D721Med (cell line): Measurements from ENCODE around the gene EIF3L.

Experiments
- DNase-seq: peaks from one replicate; pipeline ENCODE4 v3.0.0; 2011; ENCODE audit warnings: low spot score; ENCODE audit not compliant: insufficient read length
- FAIRE-seq: peaks from 2 replicates; lab custom pipeline; 2011; peaks lifted over from hg19 to GRCh38; lab: Jason Lieb, UNC
- TF ChIP-seq, protein P1 (sequence below): IDR thresholded peaks from 2 replicates; pipeline ENCODE4 v1.5.1; 2012; ENCODE audit warnings: mild to moderate bottlenecking, control low read depth; ENCODE audit not compliant: insufficient read depth; ENCODE audit errors: missing control alignments

The EIF3L gene

GRCh38 chr22:37830093-37830842 lies 19.0 kb upstream of the EIF3L start:
- DNase-seq: no peak
- no peak for FAIRE-seq
- TF ChIP-seq, protein P1, sequence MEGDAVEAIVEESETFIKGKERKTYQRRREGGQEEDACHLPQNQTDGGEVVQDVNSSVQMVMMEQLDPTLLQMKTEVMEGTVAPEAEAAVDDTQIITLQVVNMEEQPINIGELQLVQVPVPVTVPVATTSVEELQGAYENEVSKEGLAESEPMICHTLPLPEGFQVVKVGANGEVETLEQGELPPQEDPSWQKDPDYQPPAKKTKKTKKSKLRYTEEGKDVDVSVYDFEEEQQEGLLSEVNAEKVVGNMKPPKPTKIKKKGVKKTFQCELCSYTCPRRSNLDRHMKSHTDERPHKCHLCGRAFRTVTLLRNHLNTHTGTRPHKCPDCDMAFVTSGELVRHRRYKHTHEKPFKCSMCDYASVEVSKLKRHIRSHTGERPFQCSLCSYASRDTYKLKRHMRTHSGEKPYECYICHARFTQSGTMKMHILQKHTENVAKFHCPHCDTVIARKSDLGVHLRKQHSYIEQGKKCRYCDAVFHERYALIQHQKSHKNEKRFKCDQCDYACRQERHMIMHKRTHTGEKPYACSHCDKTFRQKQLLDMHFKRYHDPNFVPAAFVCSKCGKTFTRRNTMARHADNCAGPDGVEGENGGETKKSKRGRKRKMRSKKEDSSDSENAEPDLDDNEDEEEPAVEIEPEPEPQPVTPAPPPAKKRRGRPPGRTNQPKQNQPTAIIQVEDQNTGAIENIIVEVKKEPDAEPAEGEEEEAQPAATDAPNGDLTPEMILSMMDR: no peak

GRCh38 chr22:37831472-37831871 lies 17.7 kb upstream of the EIF3L start:
- TF ChIP-seq, protein P1: no peak
- FAIRE-seq: no peak
- no peak for DNase-seq

- TF ChIP-seq, protein P1: no peak
- no peak for DNase-seq
- no peak for FAIRE-seq
Measured at GRCh38 chr22:37832022-37832857, 17.0 kb upstream of the EIF3L start.

GRCh38 chr22:37842015-37842793 lies 7.0 kb upstream of the EIF3L start:
- TF ChIP-seq, protein P1: no peak
- DNase-seq (no peak), FAIRE-seq (no peak)

DNA sequence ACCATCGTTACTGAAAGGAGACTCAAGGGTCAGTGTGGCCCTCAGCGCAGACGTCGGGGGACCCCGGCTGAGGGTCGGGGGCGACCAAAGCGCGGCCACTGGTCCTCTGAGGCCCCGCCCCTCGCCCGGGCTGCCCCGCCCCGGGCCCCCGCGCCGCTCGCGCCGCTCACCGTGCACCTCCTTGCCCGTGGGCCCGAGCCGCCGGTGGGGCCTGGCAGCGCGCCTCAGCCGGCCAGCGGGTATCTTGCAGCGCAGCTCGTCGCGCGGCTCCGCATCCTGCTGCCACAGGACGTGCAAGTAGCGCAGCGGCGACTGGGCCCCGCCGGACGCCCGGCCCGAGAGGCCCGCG lies 5.5 kb upstream of the EIF3L start:
- FAIRE-seq: no peak
- DNase-seq: no peak
- TF ChIP-seq, protein P1: no peak

DNA sequence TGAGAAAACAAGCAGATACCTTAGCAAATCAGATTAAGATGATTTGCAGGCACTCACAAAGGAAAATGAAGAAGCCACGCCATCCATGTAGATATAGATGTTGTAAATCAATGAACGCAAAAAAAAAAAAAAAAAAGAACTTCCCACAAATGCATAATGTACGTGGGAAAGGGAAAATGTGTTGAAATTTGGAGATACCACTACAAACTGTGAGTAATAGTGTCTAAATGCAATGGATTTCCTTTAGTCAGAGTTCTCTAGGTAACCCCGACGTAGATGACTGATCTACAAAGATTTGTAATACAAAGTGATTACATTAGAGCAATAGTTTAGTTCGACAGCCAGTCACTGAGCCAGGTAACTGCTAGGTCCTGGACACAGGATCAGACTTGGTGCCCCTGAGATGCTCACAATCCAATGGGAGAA lies 4.3 kb upstream of the EIF3L start:
- FAIRE-seq (no peak), DNase-seq (no peak)
- TF ChIP-seq, protein P1: no peak
